T-helper 2 cell (primary cell): ENCODE data around the gene EPHB1.

Experiments used
- DNase-seq, 5 experiments: peaks; one replicate each; pipeline versions ENCODE4 v3.0.0 to v3.0.0-alpha.2; 2012 to 2022

EPHB1 gene

GRCh38 chr3:135170732-135171131 lies 375.7 kb downstream of the EPHB1 start:
- DNase-seq, result no peak

- DNase-seq, result peak in 1 of 5 experiments; percentile 20
Measured at GRCh38 chr3:135172191-135172869, 377.3 kb downstream of the EPHB1 start.

GRCh38 chr3:135175728-135176277 lies 380.7 kb downstream of the EPHB1 start:
- DNase-seq, result no peak

GRCh38 chr3:135176881-135177280 lies 381.8 kb downstream of the EPHB1 start:
- no peak for DNase-seq

GRCh38 chr3:135178566-135178965 lies 383.5 kb downstream of the EPHB1 start:
- DNase-seq, result no peak

- DNase-seq, result no peak
Measured at GRCh38 chr3:135181408-135181807, 386.3 kb downstream of the EPHB1 start.

- no peak for DNase-seq
Measured at GRCh38 chr3:135182364-135182998, 387.4 kb downstream of the EPHB1 start.

GRCh38 chr3:135190658-135191057 lies 395.6 kb downstream of the EPHB1 start:
- DNase-seq, result no peak

- DNase-seq, result no peak
Measured at GRCh38 chr3:135191708-135192107, 396.6 kb downstream of the EPHB1 start.

GRCh38 chr3:135192929-135193328 lies 397.9 kb downstream of the EPHB1 start:
- DNase-seq, result no peak

- DNase-seq, result peak in 1 of 5 experiments; percentile 79
Measured at GRCh38 chr3:135197246-135197645, 402.2 kb downstream of the EPHB1 start.

- peak in 1 of 5 experiments; percentile 20 for DNase-seq
Measured at GRCh38 chr3:135197856-135198255, 402.8 kb downstream of the EPHB1 start.

GRCh38 chr3:135199137-135199536 lies 404.1 kb downstream of the EPHB1 start:
- DNase-seq, result peak in 1 of 5 experiments; percentile 76

- DNase-seq, result no peak
Measured at GRCh38 chr3:135203026-135203425, 408.0 kb downstream of the EPHB1 start.

- DNase-seq, result no peak
Measured at GRCh38 chr3:135213213-135213612, 418.2 kb downstream of the EPHB1 start.

- no peak for DNase-seq
Measured at GRCh38 chr3:135213822-135214221, 418.8 kb downstream of the EPHB1 start.

- no peak for DNase-seq
Measured at GRCh38 chr3:135214400-135214799, 419.3 kb downstream of the EPHB1 start.

- DNase-seq, result no peak
Measured at GRCh38 chr3:135215516-135215915, 420.5 kb downstream of the EPHB1 start.

GRCh38 chr3:135216659-135217058 lies 421.6 kb downstream of the EPHB1 start:
- no peak for DNase-seq

GRCh38 chr3:135217730-135218129 lies 422.7 kb downstream of the EPHB1 start:
- DNase-seq, result no peak

- DNase-seq, result no peak
Measured at GRCh38 chr3:135218304-135218703, 423.2 kb downstream of the EPHB1 start.

- no peak for DNase-seq
Measured at GRCh38 chr3:135218782-135219181, 423.7 kb downstream of the EPHB1 start.

GRCh38 chr3:135224815-135225362 lies 429.8 kb downstream of the EPHB1 start:
- no peak for DNase-seq

GRCh38 chr3:135226057-135226456 lies 431.0 kb downstream of the EPHB1 start:
- DNase-seq, result peak in 1 of 5 experiments; percentile 59
